Measurements from ENCODE around the gene TERT.

TERT gene

DNA sequence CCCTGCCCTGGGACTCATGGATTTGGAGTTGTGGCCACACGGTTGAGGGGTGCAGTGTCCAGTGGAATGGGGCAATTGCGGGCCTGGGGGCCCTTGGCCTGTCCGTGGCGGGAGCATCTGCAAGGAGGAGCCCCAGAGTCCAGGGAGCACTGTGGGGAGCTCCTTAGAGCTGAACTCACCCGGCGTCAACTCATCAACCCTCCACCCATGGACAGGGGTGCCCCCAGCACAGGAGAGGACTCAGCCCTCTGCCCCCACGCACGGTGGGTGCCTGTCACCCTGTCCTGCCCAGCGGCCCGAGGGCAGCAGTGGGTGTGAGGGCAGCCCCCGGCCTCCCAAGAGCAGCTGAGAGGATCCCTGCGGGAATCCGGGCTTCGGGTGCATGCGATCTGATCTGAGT, 70.2 kb downstream of the TERT start:
- in situ Hi-C loops (cut with HindIII; ENCODE audit: low sequenced_read_pairs), result loop anchor here (10.0 to 25.0 kb wide), 3 partner anchors 90 to 438 kb away; no protein-coding TSS in a partner anchor

DNA sequence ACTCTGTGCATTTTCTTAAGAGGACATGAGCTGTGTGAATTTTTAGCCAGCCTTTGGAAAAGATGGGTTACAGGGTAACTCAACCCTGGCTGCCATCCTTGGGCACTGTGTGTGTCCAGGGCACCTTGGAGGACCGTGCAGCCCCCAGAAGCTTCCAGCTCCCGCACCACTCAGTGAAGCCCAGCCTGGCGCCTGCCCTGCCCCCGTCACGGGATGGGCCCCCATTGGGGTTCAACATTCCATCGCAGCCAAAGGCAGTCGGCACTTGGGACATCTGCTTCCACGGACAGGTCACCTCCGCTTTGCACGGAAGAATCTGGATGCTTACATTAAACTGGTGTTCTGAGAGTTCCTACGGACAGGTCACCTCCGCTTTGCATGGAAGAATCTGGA, 71.6 kb downstream of the TERT start:
- in situ Hi-C loops (cut with HindIII; ENCODE audit: low sequenced_read_pairs), result loop anchor here (10.0 to 25.0 kb wide), 3 partner anchors 92 to 439 kb away; no protein-coding TSS in a partner anchor

DNA sequence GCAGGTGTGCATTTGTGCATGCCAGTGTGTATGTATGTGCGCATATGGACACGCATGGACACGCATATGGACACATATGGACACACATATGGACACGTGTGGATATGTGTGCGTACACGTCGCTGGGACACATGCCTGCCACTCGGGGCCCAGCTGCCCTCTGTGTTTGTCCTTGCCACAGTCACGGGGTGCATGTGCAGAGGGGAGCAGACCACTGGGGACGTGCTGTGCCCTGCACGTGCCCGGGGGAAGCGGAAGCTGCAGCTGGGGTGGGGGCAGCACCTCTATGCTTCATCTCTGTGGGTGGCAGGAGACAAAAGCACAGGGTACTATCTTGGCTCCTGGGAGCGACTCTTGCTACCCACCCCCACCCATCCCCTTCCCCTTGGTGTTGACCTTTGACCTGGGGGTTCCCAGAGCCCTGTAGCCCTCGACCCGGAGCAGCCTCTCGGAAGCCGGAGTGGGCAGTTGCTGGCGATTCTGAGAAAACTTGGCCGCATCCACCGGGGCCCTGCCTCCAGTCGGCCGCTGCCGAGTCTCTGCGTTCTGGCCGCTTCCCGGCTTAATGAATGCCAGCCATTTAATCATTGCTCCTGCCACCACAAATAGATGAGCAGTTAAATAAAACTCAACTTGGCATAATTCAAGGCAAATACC, 72.1 kb downstream of the TERT start:
- in situ Hi-C loops (cut with HindIII; ENCODE audit: low sequenced_read_pairs), result loop anchor here (10.0 to 25.0 kb wide), 3 partner anchors 92 to 440 kb away; no protein-coding TSS in a partner anchor

DNA sequence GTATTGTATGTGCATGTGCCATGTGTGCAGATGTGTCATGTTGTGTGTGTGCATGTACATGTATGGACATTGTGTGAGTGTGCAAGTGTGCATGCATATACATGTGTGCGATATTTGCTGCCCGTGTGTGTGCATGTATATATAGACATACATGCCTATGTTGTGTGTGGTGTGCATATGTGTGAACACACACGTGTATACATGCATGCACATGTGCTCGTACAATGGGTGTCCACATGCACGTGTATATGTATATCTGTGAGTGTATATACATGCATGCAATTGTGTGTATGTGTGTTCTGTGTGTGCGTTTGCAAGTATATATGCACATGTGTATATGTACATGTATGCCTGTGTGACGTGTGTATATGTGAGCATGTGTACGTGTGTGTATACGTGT, 72.7 kb downstream of the TERT start:
- in situ Hi-C loops (cut with HindIII; ENCODE audit: low sequenced_read_pairs), result loop anchor here (10.0 to 25.0 kb wide), 3 partner anchors 93 to 440 kb away; no protein-coding TSS in a partner anchor

DNA sequence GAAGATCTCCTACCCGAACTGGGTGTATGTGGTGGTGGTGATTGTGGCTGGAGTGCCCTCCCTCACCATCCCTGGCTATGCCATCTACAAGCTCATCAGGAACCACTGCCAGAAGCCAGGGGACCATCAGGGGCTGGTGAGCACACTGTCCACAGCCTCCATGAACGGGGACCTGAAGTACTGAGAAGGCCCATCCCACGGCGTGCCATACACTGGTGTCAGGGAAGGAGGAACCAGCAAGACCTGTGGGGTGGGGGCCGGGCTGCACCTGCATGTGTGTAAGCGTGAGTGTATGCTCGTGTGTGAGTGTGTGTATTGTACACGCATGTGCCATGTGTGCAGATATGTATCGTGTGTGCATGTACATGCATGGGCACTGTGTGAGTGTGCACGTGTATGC, 73.1 kb downstream of the TERT start:
- in situ Hi-C loops (cut with HindIII; ENCODE audit: low sequenced_read_pairs), result loop anchor here (10.0 to 25.0 kb wide), 3 partner anchors 93 to 441 kb away; no protein-coding TSS in a partner anchor

DNA sequence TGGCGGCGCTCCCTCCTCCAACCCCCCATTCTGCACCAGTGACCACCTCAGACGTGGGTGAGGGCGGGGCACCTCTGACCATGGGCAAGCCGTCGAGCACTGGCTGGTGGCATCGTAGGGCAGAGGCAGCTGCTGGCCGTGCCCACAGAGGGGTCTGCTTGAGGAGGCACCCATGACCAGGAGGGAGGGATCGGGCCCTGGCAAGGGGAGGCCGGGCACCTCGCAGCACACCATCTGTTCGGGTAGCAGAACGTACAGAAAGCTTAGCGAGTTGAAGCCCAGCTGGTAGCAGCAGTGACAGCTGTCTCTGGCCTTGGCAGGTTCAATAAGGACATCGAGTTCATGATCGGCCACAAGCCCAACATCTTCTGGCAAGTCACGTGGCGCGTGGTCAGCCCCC, 74.0 kb downstream of the TERT start:
- in situ Hi-C loops (cut with HindIII; ENCODE audit: low sequenced_read_pairs), result loop anchor here (10.0 to 25.0 kb wide), 3 partner anchors 94 to 441 kb away; no protein-coding TSS in a partner anchor

DNA sequence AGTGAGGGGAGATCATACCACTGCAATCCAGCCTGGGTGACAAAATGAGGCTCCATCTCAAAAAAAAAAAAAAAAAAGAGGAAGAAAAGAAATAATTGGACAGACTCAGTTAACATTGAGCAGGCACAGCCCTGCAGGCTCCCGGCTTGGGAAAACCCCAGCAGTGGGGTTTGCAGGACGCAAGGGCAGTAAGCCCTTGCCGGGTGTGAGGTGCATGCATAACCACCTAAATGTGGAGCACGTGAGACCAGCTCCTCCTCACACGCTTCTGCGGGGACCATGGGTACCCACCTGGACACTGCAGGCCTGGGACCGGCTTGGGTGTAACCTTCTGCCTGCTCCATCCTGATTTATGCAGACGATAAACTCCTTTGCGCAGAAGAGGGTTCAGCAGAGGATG, 74.5 kb downstream of the TERT start:
- in situ Hi-C loops (cut with HindIII; ENCODE audit: low sequenced_read_pairs), result loop anchor here (10.0 to 25.0 kb wide), 3 partner anchors 94 to 442 kb away; no protein-coding TSS in a partner anchor

DNA sequence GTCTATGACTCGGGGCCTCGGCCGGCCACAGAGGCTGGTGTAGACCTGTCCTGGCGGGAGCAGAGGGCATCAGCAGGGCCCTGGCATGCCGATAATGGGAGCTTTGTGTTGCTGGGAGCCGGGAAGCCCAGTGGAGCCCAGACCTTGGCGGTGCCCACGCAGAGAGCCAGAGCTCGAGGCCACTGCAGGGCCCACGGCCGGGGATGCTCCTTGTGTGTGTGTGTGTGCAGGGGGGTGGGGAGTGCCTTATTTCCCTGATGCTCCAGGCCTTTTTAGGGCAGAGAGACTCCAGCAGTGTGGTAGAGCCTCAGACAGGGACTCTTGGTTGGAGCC, 75.1 kb downstream of the TERT start:
- in situ Hi-C loops (cut with HindIII; ENCODE audit: low sequenced_read_pairs), result loop anchor here (10.0 to 25.0 kb wide), 3 partner anchors 95 to 443 kb away; no protein-coding TSS in a partner anchor

DNA sequence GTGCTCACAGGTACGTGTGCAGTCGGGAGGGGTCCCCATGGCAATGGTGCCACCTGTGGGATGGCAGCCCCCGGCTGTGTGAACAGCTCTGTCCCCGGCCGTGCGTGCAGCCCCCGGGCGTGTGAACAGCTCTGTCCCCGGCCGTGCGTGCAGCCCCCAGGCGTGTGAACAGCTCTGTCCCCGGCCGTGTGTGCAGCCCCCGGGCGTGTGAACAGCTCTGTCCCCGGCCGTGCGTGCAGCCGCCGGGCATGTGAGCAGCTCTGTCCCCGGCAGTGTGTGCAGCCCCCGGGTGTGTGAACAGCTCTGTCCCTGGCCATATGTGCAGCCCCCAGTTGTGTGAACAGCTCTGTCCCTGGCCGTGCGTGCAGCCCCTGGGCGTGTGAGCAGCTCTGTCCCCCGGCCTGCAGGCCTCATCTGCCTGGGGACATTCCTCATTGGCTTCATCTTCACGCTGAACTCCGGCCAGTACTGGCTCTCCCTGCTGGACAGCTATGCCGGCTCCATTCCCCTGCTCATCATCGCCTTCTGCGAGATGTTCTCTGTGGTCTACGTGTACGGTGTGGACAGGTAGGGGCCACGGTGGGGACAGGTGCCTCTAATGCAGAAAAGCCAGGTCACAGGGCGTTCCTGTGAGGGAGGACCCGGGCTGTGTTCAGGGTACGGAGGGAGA, 75.6 kb downstream of the TERT start:
- in situ Hi-C loops (cut with HindIII; ENCODE audit: low sequenced_read_pairs), result loop anchor here (25.0 kb wide), 2 partner anchors 243 to 443 kb away; no protein-coding TSS in a partner anchor

DNA sequence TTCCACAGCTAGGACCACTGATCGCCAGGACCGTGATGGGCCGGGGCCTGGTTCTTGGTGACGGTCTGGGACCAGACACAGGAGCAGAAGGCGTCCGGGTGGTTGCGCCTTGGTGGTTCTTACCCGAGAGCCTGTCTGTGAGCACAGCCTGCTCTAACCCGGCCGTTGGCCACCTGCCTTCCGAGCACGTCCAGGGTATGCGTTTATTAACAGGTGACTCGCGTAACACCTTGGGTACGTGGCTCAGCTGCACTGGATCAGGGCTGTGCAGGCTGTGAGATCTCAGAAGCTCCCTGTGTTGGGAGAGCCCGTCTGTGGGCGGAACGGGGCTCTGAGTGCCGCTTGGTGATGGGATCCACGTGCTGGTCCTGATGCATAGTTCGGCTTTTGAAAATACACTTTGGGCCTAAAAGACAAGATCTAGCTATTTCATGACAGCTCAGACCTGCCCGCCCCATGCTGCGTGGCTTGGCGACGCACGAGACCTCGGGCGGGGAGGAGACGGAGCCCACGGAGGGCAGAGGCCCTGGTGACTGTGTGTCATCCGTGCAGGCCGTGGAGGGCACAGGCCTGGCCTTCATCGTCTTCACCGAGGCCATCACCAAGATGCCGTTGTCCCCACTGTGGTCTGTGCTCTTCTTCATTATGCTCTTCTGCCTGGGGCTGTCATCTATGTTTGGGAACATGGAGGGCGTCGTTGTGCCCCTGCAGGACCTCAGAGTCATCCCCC, 76.4 kb downstream of the TERT start:
- in situ Hi-C loops (cut with HindIII; ENCODE audit: low sequenced_read_pairs), result loop anchor here (25.0 kb wide), 2 partner anchors 244 to 444 kb away; no protein-coding TSS in a partner anchor

DNA sequence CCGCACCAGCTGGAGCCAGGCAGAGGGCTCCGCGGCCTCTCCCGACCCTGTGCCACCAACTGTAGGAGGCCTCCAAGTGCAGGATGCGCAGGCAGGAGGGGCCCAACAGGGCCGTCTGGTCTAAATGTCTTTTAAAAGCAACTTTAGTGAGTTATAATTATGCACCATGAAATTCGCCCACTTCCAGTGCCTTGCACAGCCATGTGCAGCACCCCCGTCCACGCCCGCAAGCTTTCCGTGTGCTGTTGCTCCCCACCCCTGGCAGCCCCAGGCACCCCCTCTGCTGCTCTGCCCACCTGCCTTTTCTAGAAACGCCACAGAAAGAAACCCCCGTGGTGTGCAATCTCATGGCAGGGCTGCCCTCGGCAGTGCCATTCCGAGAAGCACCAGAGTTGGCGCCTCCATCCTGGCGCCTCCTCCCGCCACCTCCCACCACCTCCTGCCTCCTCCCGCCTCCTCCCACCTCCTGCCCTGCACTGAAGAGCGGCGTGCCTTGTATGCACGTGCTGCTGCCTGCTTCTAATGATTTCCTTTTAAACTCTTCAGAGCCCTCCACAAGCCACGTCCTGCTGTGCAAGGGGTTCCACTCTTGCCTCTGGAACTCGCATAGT, 77.2 kb downstream of the TERT start:
- in situ Hi-C loops (cut with HindIII; ENCODE audit: low sequenced_read_pairs), result loop anchor here (25.0 kb wide), 2 partner anchors 245 to 445 kb away; no protein-coding TSS in a partner anchor

DNA sequence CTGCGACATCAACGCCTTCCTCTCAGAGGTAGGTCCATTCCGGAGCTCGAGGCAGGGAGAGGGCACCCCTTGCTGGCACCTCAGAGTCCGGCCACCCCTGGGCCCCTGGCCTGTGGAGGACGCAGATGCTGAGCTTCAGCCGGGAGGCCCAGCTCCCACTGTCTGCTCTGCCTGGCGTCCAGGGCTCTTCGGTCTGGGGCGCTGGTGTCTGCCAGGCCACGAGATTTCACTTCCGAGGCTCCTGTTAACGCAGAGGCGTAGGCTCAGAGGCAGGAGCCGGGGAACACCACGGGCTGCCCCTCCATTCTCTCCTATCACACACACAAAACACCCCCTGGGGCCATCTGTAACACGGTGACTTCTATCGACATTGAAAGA, 78.0 kb downstream of the TERT start:
- in situ Hi-C loops (cut with HindIII; ENCODE audit: low sequenced_read_pairs), result loop anchor here (25.0 kb wide), 2 partner anchors 245 to 445 kb away; no protein-coding TSS in a partner anchor

DNA sequence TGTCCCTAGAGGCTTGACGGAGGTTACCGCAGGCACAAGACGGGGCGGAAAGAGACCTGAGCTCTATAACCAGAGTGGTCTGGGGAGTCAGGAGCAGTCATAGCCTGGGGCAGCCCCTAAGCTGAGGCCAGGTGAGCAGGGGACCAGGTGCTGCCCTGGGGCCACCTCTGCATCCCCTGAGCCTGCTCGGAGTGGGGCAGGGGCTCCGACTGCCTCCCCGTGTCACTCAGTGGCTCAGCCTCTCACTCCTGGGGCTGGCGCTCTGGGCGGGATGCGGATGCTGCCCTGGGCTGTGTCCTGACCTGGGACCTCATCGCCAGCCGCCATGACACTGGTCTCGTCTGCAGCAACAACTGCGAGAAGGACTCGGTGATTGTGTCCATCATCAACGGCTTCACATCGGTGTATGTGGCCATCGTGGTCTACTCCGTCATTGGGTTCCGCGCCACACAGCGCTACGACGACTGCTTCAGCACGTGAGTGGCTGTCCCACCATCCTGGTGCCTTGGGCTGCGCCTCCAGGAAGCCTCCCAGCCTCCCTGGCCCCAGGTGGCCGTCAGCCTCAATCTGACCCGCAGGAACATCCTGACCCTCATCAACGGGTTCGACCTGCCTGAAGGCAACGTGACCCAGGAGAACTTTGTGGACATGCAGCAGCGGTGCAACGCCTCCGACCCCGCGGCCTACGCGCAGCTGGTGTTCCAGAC, 78.5 kb downstream of the TERT start:
- in situ Hi-C loops (cut with HindIII; ENCODE audit: low sequenced_read_pairs), result loop anchor here (25.0 kb wide), 2 partner anchors 246 to 446 kb away; no protein-coding TSS in a partner anchor

DNA sequence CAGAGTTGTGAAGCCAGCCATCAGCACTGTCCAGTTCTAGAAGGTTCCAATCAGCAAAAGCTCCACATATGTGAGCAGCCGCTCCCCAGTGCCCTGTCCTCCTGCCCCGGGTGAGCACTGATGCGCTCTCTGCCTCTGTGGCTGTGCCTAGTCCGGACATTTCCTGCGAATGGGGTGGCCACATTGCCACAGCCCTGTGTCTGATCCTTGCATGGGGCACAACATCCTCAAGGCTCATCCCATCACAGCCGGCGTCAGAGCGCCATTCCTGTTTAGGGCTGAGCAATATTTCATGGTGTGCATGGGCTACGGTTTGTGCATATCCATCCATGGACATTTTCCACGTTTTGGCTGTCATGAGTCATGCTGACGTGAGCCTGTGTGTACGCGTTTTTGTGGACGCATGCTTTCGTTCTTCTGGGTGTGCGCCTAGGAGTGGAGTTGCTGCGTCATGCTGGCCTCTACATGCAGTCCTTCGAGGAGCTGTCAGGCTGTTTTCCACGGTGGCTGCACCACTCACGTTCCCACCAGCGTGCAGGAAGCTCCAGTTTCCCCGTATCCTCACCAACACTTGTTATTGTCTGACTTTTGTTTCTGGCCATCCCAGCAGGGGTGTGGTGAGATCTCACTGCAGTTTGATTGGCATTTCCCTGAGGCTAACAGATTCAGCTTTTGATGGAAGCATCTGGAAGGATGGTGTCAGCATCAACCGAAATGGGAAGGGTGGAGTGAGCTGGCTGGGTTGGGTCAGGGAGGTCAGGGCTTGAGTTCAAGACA, 79.4 kb downstream of the TERT start:
- in situ Hi-C loops (cut with HindIII; ENCODE audit: low sequenced_read_pairs), result loop anchor here (25.0 kb wide), 2 partner anchors 247 to 447 kb away; no protein-coding TSS in a partner anchor

DNA sequence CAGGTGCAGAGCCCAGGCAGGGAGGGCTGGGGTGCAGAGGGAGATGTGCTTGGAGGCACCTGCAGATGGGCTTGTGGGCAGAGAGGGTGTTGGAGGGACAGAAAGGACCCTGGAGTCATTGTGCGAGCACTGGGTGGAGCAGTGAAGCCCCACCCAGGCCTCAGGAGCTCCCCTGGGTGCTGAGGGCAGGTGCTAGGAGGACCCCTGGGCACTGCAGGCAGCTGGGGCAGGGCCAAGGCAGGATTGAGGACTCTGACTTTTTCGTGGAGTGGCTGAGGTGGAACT, 80.0 kb downstream of the TERT start:
- in situ Hi-C loops (cut with HindIII; ENCODE audit: low sequenced_read_pairs), result loop anchor here (25.0 kb wide), 2 partner anchors 247 to 447 kb away; no protein-coding TSS in a partner anchor

DNA sequence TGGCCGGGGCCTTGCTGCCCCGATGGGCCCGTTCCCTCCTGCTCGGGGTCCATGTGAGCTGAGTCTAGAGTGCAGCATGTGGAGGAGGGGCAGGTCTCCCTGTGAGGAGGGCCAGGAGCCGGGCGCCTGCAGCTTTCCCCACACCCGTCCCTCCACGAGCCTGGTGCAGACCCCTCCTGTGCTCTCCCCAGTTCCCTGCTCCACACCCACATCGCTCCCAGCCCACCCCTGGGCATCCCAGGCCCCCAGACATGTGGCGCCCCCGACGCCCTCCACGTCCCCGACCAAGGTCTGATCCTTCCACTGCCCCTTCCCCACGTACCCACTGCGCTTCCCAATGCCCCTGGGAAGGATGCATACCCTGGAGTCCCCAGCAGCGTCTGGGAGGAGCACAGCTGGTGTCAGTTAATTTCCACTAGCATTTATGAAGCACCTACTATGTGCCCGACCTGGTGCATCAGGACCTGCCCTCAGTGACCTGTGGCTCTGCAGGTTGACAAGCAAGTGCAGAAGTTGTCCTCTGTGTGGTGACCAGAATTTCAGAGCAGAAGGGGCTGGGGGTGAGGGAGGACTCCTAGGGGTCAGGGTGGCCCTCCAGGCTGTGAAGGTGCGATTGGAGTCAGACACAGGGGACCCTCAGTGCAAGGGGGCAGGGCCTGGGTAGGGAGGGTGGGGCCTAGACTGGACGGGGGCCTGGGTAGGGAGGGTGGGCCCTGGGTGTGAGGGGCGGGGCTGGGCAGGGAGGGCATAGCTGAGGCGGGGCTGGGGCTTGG, 80.5 kb downstream of the TERT start:
- in situ Hi-C loops (cut with HindIII; ENCODE audit: low sequenced_read_pairs), result loop anchor here (25.0 kb wide), 2 partner anchors 248 to 448 kb away; no protein-coding TSS in a partner anchor

DNA sequence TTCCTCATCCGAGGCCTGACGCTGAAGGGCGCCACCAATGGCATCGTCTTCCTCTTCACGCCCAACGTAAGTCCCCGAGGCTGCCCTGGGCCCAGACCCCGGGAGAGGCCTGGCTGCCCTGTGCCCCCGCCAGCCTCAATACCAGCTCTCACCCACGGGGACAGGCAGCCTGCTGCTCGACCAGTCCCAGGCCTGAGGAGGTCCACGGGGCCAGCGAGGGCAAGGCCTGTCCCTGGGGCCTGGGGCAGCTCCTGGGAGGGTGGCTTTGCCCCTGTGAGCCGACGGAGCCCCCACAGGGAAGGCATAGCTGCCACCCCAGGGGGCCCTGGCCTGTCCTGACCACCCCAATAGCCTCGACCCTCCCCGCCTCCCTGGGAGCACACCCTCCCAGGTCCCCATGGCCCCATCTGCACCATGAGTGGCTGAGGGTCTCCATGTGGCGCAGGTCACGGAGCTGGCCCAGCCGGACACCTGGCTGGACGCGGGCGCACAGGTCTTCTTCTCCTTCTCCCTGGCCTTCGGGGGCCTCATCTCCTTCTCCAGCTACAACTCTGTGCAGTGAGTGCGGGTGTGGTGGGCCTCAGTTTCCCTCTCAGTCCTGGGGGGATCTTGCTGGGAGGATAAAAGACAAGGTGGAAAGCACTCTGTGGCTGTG, 81.2 kb downstream of the TERT start:
- in situ Hi-C loops (cut with HindIII; ENCODE audit: low sequenced_read_pairs), result loop anchor here (25.0 kb wide), 2 partner anchors 249 to 449 kb away; no protein-coding TSS in a partner anchor

DNA sequence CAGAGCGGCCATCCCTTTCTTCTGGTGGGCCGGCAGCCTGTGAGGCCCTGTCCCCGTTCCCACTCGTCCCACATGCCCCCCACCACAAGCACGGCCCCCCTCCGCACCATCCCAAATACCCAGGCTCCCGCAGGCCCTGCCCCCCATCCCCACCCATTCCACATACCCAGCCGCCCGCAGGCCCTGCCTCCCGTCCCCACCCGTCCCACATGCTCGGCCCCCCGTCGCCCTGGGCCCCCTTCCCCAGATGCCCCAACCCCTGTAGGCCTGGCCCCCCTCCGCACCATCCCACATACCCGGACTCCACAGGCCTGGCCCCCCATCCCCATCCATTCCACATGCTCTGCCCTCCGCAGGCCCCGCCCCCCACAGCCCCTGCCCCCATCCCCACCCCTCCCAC, 82.0 kb downstream of the TERT start:
- in situ Hi-C loops (cut with HindIII; ENCODE audit: low sequenced_read_pairs), result loop anchor here (25.0 kb wide), 2 partner anchors 249 to 449 kb away; no protein-coding TSS in a partner anchor
